ENCODE measurements around the gene ACVR1. TPM values are rescaled to one million over a fixed set of nuclear protein-coding genes. Genes with fewer than 3 reads are reported as not detected.
A peak's percentile ranks its signal among the peaks of the same experiment; 100 is the strongest.

Gene ACVR1
- total RNA-seq, 1 donor from 2014 or later: 17.1 TPM

DNA sequence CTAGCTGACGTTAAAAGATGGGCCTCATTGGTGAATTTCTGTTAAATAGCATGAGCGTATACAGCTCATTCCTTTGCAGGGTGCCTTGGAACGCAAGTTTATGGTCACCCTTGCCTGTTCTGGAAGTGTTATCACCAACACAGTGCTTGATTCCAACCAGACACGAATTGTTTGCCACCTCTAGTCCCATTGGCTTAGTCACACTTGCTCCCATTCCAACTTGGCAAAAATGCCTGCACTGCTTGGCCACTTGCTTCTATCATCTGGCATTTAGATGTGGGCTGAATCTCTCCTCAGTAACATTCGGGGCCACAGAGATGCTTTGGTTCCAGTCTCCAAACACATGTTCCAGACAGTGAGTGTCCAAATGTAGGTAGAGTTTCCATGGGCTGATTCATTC lies 27.5 kb upstream of the ACVR1 start:
- Histone ChIP-seq H3K27me3 (ENCODE audit: control insufficient read depth, insufficient read depth, low read length) (no peaks in the 10 kb centered on the region), H3K36me3 (ENCODE audit: control insufficient read depth, insufficient read depth, low read length) (no peaks in the 10 kb centered on the region), H3K4me3 (ENCODE audit: low read depth, low read length) (no peak overlapping the region)
- FAIRE-seq (peak; percentile 70), DNase-seq (ENCODE audit: low read depth) (no peak)
- TF ChIP-seq, protein P1, sequence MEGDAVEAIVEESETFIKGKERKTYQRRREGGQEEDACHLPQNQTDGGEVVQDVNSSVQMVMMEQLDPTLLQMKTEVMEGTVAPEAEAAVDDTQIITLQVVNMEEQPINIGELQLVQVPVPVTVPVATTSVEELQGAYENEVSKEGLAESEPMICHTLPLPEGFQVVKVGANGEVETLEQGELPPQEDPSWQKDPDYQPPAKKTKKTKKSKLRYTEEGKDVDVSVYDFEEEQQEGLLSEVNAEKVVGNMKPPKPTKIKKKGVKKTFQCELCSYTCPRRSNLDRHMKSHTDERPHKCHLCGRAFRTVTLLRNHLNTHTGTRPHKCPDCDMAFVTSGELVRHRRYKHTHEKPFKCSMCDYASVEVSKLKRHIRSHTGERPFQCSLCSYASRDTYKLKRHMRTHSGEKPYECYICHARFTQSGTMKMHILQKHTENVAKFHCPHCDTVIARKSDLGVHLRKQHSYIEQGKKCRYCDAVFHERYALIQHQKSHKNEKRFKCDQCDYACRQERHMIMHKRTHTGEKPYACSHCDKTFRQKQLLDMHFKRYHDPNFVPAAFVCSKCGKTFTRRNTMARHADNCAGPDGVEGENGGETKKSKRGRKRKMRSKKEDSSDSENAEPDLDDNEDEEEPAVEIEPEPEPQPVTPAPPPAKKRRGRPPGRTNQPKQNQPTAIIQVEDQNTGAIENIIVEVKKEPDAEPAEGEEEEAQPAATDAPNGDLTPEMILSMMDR (IDR thresholded peaks at IDR 0.05; ENCODE audit: insufficient read depth, low read length, severe bottlenecking): no peak

DNA sequence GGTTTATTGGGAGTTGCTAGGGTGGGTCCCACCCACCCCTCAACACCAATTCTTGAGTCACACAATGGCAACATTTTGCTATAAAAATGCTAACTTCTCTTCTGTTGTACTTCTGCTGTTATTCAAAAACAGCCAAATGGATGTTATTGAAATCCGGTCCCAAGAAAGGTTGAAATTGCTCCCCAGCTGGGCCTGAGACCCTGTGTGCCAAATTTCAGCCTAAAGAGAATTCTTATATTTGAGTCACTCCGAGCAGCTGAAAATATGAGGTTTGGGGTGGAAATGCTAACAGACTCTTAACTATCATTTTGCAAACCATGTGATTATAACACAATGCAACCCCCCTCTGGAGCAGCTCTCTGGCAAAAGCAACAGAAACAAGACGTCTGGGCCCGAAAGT lies 27.0 kb upstream of the ACVR1 start:
- TF ChIP-seq, protein P1 (IDR thresholded peaks at IDR 0.05; ENCODE audit: insufficient read depth, low read length, severe bottlenecking): no peak
- FAIRE-seq: no peak
- DNase-seq (ENCODE audit: low read depth): no peak
- no peaks in the 10 kb centered on the region for H3K36me3 ChIP-seq (ENCODE audit: control insufficient read depth, insufficient read depth, low read length)
- H3K4me3 ChIP-seq (ENCODE audit: low read depth, low read length): no peak overlapping the region
- H3K27me3 ChIP-seq (ENCODE audit: control insufficient read depth, insufficient read depth, low read length): no peaks in the 10 kb centered on the region

DNA sequence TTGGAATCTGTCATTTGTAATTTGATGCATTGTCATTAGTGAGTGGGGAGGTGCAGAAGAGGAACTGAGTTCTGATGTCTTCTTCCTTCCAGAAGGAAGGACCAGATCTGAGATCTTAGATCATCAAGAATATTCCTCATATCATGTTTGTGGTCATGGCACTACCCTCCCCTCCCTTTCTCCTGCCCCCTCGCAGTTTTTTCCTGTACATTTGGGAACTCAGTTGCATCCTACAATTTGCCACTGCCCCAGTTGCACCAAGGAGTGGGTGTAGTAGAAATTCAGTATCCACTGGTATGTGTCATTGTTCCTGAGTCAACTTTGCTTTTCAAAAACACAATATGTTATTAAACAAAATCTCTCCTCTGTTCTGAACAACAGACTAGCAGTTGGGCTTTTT lies 26.6 kb upstream of the ACVR1 start:
- TF ChIP-seq, protein P1 (IDR thresholded peaks at IDR 0.05; ENCODE audit: insufficient read depth, low read length, severe bottlenecking): no peak
- Histone ChIP-seq H3K4me3 (ENCODE audit: low read depth, low read length) (no peak overlapping the region), H3K36me3 (ENCODE audit: control insufficient read depth, insufficient read depth, low read length) (no peaks in the 10 kb centered on the region), H3K27me3 (ENCODE audit: control insufficient read depth, insufficient read depth, low read length) (no peaks in the 10 kb centered on the region)
- DNase-seq (ENCODE audit: low read depth): no peak
- FAIRE-seq: no peak

DNA sequence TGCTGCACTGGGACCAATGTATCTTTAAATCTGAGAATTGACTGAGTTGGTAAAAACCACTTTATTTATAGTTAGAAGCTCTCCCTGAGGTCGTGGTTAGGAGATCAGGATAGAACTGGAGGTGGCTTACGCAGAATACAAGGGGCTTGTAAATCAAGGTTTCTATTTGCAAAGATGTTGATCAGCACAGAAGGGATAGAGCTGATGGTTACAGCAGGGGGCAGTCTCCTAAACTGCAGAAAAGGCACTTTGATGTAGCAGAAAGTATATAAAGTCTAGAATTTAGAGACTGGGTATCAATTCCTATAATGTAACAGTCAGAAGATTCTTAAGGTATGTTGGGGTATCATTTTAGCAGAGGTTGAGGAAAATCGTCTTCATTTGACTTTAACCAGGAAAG lies 25.2 kb upstream of the ACVR1 start:
- H3K4me3 ChIP-seq (ENCODE audit: low read depth, low read length): no peak overlapping the region
- H3K36me3 ChIP-seq (ENCODE audit: control insufficient read depth, insufficient read depth, low read length): no peaks in the 10 kb centered on the region
- H3K27me3 ChIP-seq (ENCODE audit: control insufficient read depth, insufficient read depth, low read length): no peaks in the 10 kb centered on the region
- FAIRE-seq (no peak), DNase-seq (ENCODE audit: low read depth) (no peak)
- TF ChIP-seq, protein P1 (IDR thresholded peaks at IDR 0.05; ENCODE audit: insufficient read depth, low read length, severe bottlenecking): peak; percentile 5

DNA sequence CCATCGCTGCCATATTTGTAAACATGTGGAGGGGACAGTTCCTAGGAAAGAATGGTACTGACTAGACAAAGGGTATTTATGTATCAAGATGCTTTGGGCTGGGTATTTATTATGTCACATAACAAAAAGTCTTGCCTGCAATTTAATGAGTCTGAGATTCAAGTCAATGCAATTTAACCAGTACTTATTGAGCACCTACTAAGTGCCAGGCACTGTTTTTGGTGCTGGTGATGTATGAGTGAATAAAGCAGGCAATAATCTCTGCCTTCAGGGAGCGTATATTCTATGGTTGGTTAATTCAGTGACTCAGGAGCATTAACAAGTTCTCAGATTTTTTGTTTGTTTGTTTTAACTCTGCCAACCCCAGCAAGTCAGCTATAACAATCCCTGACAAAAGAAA lies 24.6 kb upstream of the ACVR1 start:
- Histone ChIP-seq H3K27me3 (ENCODE audit: control insufficient read depth, insufficient read depth, low read length) (no peaks in the 10 kb centered on the region), H3K36me3 (ENCODE audit: control insufficient read depth, insufficient read depth, low read length) (no peaks in the 10 kb centered on the region), H3K4me3 (ENCODE audit: low read depth, low read length) (no peak overlapping the region)
- FAIRE-seq (no peak), DNase-seq (ENCODE audit: low read depth) (no peak)
- TF ChIP-seq, protein P1 (IDR thresholded peaks at IDR 0.05; ENCODE audit: insufficient read depth, low read length, severe bottlenecking): no peak

DNA sequence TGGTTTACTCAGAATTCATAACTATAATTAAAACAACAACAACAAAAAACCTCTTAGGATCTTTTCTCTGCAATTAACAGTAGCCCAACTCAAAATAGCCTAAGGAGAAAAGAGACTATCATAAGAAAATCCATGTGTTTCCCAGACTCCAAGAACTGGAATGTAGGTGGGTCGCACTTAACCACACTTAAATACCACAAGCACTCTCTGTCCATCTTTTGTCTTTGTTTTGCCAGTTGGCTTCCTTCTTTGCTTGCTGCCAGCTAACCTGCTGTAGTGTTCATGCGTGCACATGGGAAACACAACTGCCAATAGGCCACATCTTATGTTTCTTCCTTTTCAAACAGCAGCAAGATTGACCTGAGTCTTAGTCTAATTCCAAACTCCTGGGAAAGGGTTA lies 24.1 kb upstream of the ACVR1 start:
- FAIRE-seq (no peak), DNase-seq (ENCODE audit: low read depth) (peak; percentile 58)
- Histone ChIP-seq H3K27me3 (ENCODE audit: control insufficient read depth, insufficient read depth, low read length) (no peaks in the 10 kb centered on the region), H3K4me3 (ENCODE audit: low read depth, low read length) (no peak overlapping the region), H3K36me3 (ENCODE audit: control insufficient read depth, insufficient read depth, low read length) (no peaks in the 10 kb centered on the region)
- TF ChIP-seq, protein P1 (IDR thresholded peaks at IDR 0.05; ENCODE audit: insufficient read depth, low read length, severe bottlenecking): no peak
